Neural cell (in vitro differentiated cells): ENCODE data around the gene ZC3HAV1. TPM values are rescaled to one million over a fixed set of nuclear protein-coding genes. Genes with fewer than 3 reads are reported as not detected.

Experiments
- H2AFZ ChIP-seq: fragments of 200-600, 300-800 bp; sonication (generic), shearing (Covaris generic); 2 replicates; pipeline ENCODE4 v1.6.0; 2014; ENCODE audit warnings: low read depth, mild to moderate bottlenecking, antibody characterized with exemption, low read length, moderate library complexity
- H3F3A ChIP-seq: fragments of 200-600 bp; shearing (Covaris generic); 2 replicates; pipeline ENCODE4 v1.6.1; 2016; ENCODE audit warnings: mild to moderate bottlenecking, moderate library complexity, mixed read lengths, antibody characterized with exemption, low read length; ENCODE audit not compliant: insufficient read depth, poor library complexity, severe bottlenecking
- H3K27ac ChIP-seq: fragments of 200-600, 300-800 bp; sonication (generic), shearing (Covaris generic); 2 replicates; pipeline ENCODE4 v1.5.1; 2014; ENCODE audit warnings: mild to moderate bottlenecking, low read length, moderate library complexity
- H3K27me3 ChIP-seq: fragments of 300-800, 200-600 bp; sonication (generic), shearing (Covaris generic); 2 replicates; pipeline ENCODE4 v1.6.0; 2014; ENCODE audit warnings: mild to moderate bottlenecking, low read depth, low read length, moderate library complexity; ENCODE audit not compliant: insufficient read depth
- H3K36me3 ChIP-seq: fragments of 300-800, 200-600 bp; sonication (generic), shearing (Covaris generic); 2 replicates; pipeline ENCODE4 v1.5.1; 2014; ENCODE audit warnings: mild to moderate bottlenecking, antibody characterized with exemption, low read length, moderate library complexity; ENCODE audit not compliant: insufficient read depth
- H3K4me2 ChIP-seq: fragments of 300-800, 200-600 bp; sonication (generic), shearing (Covaris generic); 2 replicates; pipeline ENCODE4 v1.6.0; 2014; ENCODE audit warnings: mild to moderate bottlenecking, low read length
- H3K4me3 ChIP-seq: fragments of 300-800, 200-600 bp; sonication (generic), shearing (Covaris generic); 2 replicates; pipeline ENCODE4 v1.5.1; 2014; ENCODE audit warnings: mild to moderate bottlenecking, low read length, moderate library complexity
- H3K79me2 ChIP-seq: fragments of 200-600 bp; shearing (Covaris generic); replicated peaks from 2 replicates; pipeline ENCODE4 v1.6.0; 2014; ENCODE audit warnings: mild to moderate bottlenecking, low read length, moderate library complexity; ENCODE audit not compliant: insufficient read depth
- H3K9ac ChIP-seq: fragments of 300-800, 200-600 bp; sonication (generic), shearing (Covaris generic); 2 replicates; pipeline ENCODE4 v1.6.1; 2016; ENCODE audit warnings: mild to moderate bottlenecking, low read length, mixed read lengths
- H3K9me2 ChIP-seq: fragments of 200-600 bp; shearing (Covaris generic); 2 replicates; pipeline ENCODE4 v1.6.1; 2016; ENCODE audit warnings: mild to moderate bottlenecking, low read length, mixed read lengths; ENCODE audit not compliant: insufficient read depth
- H3K9me3 ChIP-seq: fragments of 200-600, 300-800 bp; sonication (generic), shearing (Covaris generic); 2 replicates; pipeline ENCODE4 v1.6.1; 2016; ENCODE audit warnings: mild to moderate bottlenecking, mixed run types, low read length, moderate library complexity, mixed read lengths
- H4K20me1 ChIP-seq: fragments of 200-600 bp; shearing (Covaris generic); 2 replicates; pipeline ENCODE4 v1.6.1; 2016; ENCODE audit warnings: mild to moderate bottlenecking, mixed run types; ENCODE audit not compliant: insufficient read depth
- CTCF ChIP-seq: fragments of 450-650 bp; IDR thresholded peaks from 2 replicates; pipeline ENCODE4 v1.5.1; 2014; ENCODE audit warnings: antibody characterized with exemption, mild to moderate bottlenecking, moderate library complexity; ENCODE audit not compliant: poor library complexity, severe bottlenecking
- EP300 ChIP-seq: fragments of 450-650 bp; conservative IDR thresholded peaks from 2 replicates; pipeline ENCODE4 v1.6.1; 2014; ENCODE audit warnings: antibody characterized with exemption, mild to moderate bottlenecking, moderate library complexity; ENCODE audit not compliant: poor library complexity, severe bottlenecking
- EZH2 ChIP-seq: fragments of 200-600, 300-800 bp; shearing (Covaris generic), sonication (generic); IDR thresholded peaks from 2 replicates; pipeline ENCODE4 v1.6.1; 2014; ENCODE audit warnings: antibody characterized with exemption, low read length, borderline replicate concordance, mild to moderate bottlenecking; ENCODE audit not compliant: insufficient read depth, poor library complexity, severe bottlenecking
- MXI1 ChIP-seq: fragments of 450-650 bp; conservative IDR thresholded peaks from 2 replicates; pipeline ENCODE4 v1.6.1; 2014; ENCODE audit warnings: antibody characterized with exemption, mild to moderate bottlenecking; ENCODE audit not compliant: poor library complexity, severe bottlenecking
- POLR2AphosphoS5 ChIP-seq: IDR thresholded peaks from 2 replicates; pipeline ENCODE4 v1.6.1; 2012
- RAD21 ChIP-seq: fragments of 450-650 bp; conservative IDR thresholded peaks from 2 replicates; pipeline ENCODE4 v1.6.1; 2014; ENCODE audit warnings: antibody characterized with exemption, mild to moderate bottlenecking, moderate library complexity
- REST ChIP-seq: IDR thresholded peaks from 2 replicates; pipeline ENCODE4 v1.6.1; 2012; ENCODE audit warnings: borderline replicate concordance
- SMC3 ChIP-seq: fragments of 450-650 bp; conservative IDR thresholded peaks from 2 replicates; pipeline ENCODE4 v1.6.1; 2014; ENCODE audit warnings: antibody characterized with exemption, mild to moderate bottlenecking, moderate library complexity; ENCODE audit not compliant: poor library complexity
- TAF1 ChIP-seq: IDR thresholded peaks from 2 replicates; pipeline ENCODE4 v1.6.1; 2012; ENCODE audit warnings: low read depth
- polyA plus RNA-seq: library from polyadenylated mRNA; depleted of rRNA; stranded (reverse); fragments of >200 nt; gene quantifications from 2 replicates; pipeline ENCODE4 v1.2.3, GENCODE V29; 2014

The ZC3HAV1 gene
- polyA plus RNA-seq, 1 donor from 2014 or later = 0.16 TPM

DNA sequence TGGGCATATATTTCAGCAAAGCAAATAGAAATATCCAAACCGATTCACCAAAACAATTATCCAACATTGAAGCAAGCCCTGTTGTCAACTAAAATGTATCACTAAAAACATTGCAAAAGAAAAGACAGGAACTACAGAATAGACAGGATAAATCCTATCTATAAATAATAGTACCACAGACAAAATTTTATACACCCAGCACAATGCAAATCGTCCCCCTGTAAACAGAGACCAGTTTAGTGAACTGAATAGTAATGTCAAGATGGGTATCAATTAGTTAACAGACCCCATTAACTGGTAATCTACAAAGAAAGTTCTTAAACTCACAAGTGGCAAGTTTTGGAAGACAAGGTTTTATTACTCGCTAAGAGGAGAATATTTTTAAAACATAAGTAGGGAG is 4.0 kb downstream of the ZC3HAV1 start:
- Histone ChIP-seq H3K27me3 (peaks cover 33% of the 10 kb centered on the region), H3K4me2 (no peak overlapping the region), H3K4me3 (no peak overlapping the region), H3K27ac (no peak overlapping the region), H3K9me2 (no peaks in the 10 kb centered on the region), H3F3A (no peaks in the 10 kb centered on the region), H3K9me3 (no peaks in the 10 kb centered on the region), H3K9ac (no peak overlapping the region), H3K36me3 (no peaks in the 10 kb centered on the region), H3K79me2 (no peaks in the 10 kb centered on the region), H2AFZ (no peak overlapping the region), H4K20me1 (no peaks in the 10 kb centered on the region)
- TF ChIP-seq RAD21 (no peak), SMC3 (no peak), EZH2 (no peak), POLR2AphosphoS5 (no peak), CTCF (no peak), REST (no peak), MXI1 (no peak), TAF1 (no peak), EP300 (no peak)

- peaks cover 20% of the 10 kb centered on the region for H3K27me3 ChIP-seq
- H2AFZ ChIP-seq = no peak overlapping the region
- H3K9me3 ChIP-seq = no peaks in the 10 kb centered on the region
- TF ChIP-seq TAF1 (no peak), REST (no peak), EZH2 (no peak), CTCF (no peak), MXI1 (no peak), POLR2AphosphoS5 (no peak), SMC3 (no peak), EP300 (no peak), RAD21 (no peak)
- H3K36me3 ChIP-seq = no peaks in the 10 kb centered on the region
- H3K27ac ChIP-seq = no peak overlapping the region
- no peak overlapping the region for H3K4me2 ChIP-seq
- no peak overlapping the region for H3K4me3 ChIP-seq
- H3F3A ChIP-seq = no peaks in the 10 kb centered on the region
- no peaks in the 10 kb centered on the region for H3K9me2 ChIP-seq
- H3K9ac ChIP-seq = no peak overlapping the region
- H4K20me1 ChIP-seq = no peaks in the 10 kb centered on the region
- H3K79me2 ChIP-seq = no peaks in the 10 kb centered on the region
These were observed 5.4 kb downstream of the ZC3HAV1 start for GRCh38 chr7:139104091-139104450.
